Ramos (cell line): Measurements from ENCODE around the gene GAB2.

Source experiments
- in situ Hi-C: fragments of 300-500 bp; cut with MboI; formaldehyde crosslinking; loops from one replicate; pipeline ENCODE4 v1.14.3; 2022; ENCODE audit warnings: low sequenced_read_pairs; ENCODE audit not compliant: unreplicated experiment

The GAB2 gene

DNA sequence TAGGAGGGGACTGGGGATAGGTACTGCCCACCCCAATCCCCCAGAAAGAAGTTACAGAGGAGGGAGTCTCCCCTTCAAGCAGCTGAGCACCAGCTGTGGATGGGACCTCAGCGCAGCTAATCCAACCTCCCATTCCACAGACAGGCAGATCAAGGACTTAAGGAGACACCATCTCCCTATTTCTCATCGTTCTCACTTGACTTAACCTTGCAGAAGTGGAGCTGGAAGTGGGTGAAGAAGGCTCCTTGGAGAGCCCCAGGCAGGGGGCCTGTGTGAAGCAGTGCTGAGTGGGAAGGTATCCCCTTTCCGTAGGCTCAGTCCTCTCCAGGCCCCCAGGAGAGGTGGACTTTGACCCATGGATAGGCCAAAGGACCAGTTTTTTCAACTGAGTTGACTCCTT, 201.6 kb downstream of the GAB2 start:
- in situ Hi-C loops, result no loop called here

GRCh38 chr11:78214331-78215194, 203.1 kb downstream of the GAB2 start:
- in situ Hi-C loops, result no loop called here

- in situ Hi-C loops, result no loop called here
These were observed 203.9 kb downstream of the GAB2 start for GRCh38 chr11:78213526-78214330.

DNA sequence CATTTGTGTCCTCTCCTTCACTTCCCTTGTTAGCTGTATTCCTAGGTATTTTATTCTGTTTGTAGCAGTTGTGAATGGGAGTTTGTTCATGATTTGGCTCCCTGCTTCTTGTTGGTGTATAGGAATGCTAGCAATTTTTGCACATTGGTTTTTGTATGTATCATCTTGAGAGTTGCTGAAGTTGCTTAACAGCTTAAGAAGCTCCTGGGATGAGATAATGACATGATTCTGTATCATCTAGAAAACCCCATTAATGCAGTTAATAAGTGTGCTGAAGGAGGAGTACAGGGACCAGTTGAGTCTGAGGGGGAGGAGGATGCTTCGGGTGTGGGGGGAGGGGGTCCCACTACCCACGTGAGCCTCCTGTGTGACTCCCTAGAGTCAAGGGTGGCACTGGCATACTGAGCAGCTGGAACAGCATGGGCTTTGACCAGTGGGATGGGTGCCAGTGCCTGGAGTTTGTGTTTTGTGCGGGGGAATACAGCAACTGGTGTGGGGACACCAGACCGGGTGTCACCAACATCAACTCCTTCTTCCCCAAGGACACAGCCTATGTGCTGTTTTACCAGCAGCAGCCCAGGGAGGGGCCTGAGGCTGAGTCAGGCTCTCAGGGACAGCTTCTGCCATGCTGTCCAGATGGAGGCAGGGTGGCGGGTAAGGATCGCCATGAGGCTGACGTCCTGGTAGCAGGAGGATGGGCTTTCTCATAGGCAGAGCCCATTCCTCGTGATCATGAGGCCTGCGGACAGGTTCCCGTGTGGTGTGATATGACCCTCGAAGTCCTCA, 204.8 kb downstream of the GAB2 start:
- in situ Hi-C loops, result no loop called here

DNA sequence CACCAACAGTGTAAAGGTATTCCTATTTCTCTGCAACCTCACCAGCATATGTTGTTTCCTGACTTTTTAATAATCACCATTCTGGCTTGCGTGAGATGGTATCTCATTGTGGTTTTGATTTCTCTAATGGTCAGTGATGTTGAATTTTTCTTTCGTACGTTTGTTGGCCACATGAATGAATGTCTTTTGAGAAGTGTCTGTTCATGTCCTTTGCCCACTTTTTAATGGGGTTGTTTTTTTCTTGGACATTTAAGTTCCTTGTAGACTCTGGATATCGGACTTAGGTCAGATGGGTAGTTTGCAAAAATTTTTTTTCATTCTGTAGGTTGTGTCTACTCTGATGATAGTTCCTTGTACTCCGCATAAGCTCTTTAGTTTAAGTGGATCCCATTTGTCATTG, 206.1 kb downstream of the GAB2 start:
- in situ Hi-C loops, result no loop called here

GRCh38 chr11:78210000-78210608, 207.5 kb downstream of the GAB2 start:
- in situ Hi-C loops, result no loop called here

GRCh38 chr11:78209478-78209877, 208.1 kb downstream of the GAB2 start:
- in situ Hi-C loops, result no loop called here

DNA sequence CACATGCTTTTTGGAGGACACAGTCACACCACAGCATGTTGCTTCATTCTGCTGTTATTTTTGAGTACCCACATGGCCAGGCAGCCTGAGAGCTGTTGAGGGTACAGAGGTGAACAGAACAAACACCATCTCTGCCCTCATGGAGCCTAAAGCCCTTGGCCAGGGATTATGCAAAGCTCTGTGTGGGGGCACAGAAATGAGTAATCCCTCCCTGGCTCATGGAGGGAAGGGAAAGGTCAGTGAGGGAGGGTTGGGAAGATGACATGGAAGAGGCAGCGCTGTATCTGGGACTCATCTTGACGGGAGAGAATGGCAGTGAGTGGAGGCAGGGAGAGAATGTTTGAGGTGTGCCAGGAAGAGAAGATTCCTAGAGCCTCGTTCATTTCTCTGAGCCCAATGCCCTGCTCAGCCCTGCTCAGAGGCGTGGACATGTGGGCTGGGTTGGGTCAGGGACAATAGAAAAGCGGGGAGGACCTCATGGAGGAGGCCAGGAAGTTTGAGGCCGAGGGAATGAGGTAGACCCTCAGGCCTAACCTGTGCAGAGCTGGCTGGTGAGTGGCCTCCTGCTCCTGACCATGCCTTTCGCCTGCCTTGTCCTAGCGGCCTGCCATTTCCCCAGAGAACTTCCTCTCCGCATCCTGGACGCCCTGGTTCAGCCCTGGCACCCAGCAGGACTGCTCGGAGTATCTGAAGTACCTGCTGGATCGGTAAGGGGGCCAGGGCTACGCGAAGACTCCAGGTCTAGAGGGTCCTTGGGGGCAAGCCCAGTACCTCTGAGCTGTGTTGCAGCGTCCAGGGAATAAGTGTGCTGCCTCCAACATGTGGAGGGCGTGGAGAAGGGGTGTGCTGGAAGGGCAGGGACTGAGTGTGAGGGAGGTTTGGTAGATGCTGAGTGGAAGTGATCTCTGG, 209.1 kb downstream of the GAB2 start:
- in situ Hi-C loops, result no loop called here

- in situ Hi-C loops, result no loop called here
These were observed 209.9 kb downstream of the GAB2 start for GRCh38 chr11:78207532-78208256.

- in situ Hi-C loops, result no loop called here
These were observed 211.9 kb downstream of the GAB2 start for GRCh38 chr11:78205691-78206090.

DNA sequence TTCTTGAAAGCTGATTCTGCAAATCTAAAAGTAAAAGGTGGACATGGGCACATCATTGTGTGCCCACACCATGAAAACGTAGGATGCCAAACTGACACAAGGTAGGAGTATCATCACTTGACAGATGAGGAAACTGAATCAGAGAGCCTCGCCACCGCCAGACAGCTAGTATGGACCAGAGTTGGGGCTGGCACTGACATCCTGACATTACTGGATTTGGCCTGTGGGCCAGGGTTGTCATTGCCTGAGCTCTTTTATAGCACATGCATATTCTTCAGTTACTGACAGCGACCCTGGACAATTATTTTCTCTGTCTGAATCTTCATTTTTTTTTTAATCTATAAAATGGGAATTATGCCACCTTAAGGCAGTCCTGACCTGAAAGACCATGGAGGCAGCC, 212.4 kb downstream of the GAB2 start:
- in situ Hi-C loops, result no loop called here

DNA sequence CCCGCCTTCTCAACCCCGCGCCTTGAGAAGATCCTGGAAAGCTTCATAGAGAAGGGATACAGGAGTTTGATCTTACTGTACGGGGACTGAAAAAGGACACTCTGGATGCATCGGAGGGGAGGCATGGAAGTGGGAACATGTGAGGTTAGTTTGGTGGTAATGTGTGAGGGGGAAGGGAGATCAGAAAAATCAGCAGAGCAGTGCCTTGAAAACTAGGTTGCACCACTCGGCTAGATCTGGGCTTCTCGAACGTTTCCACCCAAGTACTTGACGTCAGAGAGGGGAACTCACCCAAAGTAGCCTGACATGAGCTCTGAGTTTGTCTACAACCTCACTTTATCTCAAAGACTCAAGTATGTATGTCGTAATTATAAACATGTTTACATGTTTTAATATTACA, 214.4 kb downstream of the GAB2 start:
- in situ Hi-C loops, result no loop called here

- in situ Hi-C loops, result no loop called here
These were observed 214.9 kb downstream of the GAB2 start for GRCh38 chr11:78202733-78203167.

- in situ Hi-C loops, result no loop called here
These were observed 216.4 kb downstream of the GAB2 start for GRCh38 chr11:78201096-78201818.

GRCh38 chr11:78200553-78200952, 217.1 kb downstream of the GAB2 start:
- in situ Hi-C loops, result no loop called here

GRCh38 chr11:78200061-78200460, 217.6 kb downstream of the GAB2 start:
- in situ Hi-C loops, result no loop called here

DNA sequence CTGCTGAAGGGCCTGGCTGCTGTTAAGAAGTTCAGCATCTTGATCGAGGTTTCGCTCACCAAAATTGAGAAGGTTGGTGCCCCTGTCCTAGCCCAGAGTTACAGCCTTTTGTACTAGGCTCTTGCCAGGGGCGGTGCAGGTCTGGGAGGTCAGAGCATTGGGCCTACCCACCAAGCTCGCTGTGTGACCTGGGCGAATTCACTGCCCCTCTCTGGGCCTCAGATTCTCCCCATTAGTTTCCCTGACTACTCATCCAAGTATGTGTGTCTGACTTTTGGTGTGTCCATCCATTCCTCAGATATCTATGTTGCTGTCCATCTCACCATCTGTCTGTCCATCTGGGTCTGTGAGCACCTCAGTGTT, 218.0 kb downstream of the GAB2 start:
- in situ Hi-C loops, result no loop called here

DNA sequence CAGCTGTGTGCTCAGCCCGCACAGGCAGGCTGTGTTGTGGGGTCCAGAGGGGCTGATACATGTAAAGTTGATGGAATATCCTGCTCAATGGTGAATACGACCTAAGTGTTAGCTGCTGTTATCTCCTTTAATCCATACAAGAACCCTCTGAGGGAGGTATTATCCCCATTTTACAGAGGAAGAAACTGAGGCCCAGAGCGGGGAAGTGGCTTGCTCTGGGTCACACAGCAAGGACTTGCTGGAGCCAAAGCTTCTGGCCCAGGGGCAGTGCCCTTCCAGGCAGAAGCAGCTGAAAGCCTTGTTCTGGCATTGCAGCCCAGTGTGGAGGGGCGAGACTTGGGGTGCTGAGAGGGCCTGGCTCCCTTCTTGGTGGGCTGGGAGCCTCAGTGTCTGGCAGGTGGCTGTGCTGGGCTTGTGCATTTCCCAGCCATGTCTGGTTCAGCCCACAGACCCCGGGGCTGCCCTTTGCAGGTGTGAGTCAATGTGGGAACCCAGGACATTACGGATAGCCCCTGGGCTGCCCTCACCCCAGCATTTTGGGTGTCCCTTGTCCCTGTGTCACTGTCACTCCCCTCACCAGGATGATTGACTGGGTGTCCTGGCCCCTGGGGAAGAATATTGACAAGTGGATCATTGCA, 218.5 kb downstream of the GAB2 start:
- in situ Hi-C loops, result no loop called here
